HG02840 (cell line): ENCODE data around the gene CEMIP2.
"Not testable (repeated sequence)": the region's sequence is repeated elsewhere in the genome, so short reads cannot be mapped to it uniquely, and the experiment has no call there.

Experiments
- ATAC-seq: cut with Tn5 transposase; IDR thresholded peaks from one replicate; pipeline ENCODE4 v1.9.1; 2021; ENCODE audit warnings: mild to moderate bottlenecking, moderate library complexity, moderate number of reproducible peaks; ENCODE audit not compliant: unreplicated experiment, low FRiP score

CEMIP2 gene

DNA sequence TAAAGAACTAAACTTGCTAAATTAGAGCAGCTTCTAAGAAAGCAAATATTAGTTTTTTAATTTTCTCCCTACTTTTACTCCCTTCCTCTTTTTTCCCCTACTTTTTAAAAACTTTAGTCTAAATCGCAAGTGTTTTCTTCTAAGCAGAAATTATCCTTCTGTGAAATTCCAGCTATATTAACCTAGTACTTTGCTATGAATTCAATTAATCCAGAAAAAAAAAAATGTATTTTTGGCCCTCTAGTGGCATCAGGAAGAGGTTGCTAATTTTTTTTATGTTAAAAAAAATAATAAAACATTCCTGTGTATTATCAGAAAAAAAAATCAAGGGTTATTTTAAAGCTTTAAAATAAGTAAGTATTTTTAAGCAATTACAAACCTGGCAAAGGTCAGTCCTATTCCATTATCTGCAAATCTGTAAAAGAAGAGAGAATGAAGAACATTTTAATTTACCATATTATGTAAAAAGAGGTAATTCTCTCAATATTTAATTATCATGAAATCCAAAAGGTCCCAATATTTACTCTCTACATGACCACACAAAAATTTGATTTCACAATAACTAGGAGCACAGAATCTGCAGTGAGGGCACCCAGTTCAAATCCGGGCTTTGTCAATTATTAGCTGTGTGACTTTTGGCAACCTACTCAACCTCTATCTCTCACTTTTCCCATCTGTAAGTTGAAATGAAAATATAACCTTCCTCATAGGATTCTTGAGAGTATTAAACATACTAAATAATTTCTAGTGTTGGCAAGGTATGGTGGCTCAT lies 52.0 kb downstream of the CEMIP2 start:
- no peak for ATAC-seq

DNA sequence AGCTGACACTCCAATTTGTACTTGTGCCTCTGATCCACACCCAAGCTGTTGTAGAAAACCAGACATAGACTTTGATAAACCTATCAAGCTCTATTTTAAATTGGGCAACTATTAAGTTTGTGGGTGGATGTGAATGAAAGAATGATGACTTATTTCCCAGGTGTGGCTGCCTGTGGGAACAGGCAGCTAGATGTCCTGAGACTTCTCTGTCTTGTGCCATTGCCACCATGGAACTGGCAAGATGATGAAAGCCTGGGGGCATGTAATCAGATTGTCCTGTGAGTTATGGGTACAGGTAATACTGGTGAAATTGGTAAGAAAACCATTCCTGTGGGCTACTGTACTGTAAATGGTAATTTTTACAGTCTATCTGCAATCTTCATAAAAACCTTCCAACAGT lies 57.5 kb downstream of the CEMIP2 start:
- no peak for ATAC-seq

DNA sequence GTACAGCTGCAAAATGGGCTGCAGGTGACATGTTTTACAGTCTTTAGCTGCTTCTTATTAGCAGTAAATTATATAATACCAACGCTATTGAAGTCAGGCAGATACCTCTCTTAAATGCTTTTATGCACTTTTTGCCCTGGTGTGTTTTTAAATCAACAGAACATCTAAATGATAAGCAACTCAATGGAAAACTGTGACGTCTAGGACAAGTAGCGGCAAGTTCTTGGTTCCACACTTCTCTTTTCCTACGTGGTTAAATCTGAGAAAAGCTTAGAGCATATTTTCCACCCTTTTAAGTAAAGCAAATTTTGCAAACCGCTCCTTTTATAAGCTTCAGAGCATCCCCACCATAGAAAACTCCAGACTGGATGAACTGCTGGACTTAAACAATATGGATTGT lies 58.1 kb downstream of the CEMIP2 start:
- no peak for ATAC-seq

DNA sequence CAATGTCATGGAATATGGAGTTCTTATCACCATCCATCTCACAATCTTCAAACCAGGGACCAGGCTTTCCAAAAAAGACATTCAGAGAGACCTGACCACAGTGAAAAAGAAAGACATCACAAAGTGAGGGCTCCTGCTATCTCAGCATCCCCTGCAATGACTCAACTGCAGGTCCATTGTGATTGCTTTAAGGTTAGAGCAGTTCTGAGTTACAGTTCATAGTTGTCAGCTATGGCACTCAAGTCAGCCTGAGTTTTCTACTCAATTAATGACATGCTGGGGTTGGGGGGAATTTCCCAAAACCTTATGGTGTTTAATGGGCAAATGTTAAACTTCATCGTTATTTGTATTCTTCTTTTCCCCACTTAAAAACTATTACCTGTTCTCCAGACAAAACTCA lies 58.9 kb downstream of the CEMIP2 start:
- ATAC-seq, result no peak

DNA sequence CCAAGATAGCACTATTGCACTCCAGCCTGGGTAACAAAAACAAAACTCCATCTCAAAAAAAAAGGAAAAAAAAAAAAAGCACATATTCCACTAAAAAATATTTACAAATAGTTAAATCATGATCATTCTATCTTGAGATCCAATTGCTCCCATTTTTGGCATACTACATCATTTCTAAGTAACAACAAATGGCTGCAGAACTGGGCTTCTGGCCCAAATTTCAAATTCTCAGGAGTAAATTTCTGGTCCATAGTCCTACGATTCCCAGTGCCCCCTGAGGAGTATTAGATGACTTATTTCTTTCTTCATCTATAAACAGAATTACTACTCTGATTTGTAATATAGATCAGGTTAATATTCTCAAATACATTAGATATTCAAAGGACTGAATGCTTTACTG lies 62.1 kb downstream of the CEMIP2 start:
- ATAC-seq, result no peak

DNA sequence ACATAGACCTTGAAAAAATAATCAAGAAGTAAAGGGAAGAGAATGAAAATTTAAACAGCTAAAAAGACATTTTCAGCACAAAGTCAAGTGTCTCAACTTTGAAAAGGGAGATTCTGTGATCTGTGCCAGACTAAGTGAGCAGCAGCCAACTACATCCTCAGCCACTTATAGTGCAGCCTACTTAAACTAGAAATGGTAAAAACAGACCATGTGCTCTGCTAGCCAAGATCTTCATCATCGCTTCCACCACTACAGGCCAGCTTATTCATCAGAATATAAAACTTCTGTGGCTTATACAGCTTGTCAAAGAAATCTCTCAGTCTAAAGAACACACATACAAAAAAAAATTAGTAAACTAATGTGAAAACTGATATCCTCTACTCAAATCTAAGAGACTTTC lies 63.5 kb downstream of the CEMIP2 start:
- ATAC-seq, result no peak

DNA sequence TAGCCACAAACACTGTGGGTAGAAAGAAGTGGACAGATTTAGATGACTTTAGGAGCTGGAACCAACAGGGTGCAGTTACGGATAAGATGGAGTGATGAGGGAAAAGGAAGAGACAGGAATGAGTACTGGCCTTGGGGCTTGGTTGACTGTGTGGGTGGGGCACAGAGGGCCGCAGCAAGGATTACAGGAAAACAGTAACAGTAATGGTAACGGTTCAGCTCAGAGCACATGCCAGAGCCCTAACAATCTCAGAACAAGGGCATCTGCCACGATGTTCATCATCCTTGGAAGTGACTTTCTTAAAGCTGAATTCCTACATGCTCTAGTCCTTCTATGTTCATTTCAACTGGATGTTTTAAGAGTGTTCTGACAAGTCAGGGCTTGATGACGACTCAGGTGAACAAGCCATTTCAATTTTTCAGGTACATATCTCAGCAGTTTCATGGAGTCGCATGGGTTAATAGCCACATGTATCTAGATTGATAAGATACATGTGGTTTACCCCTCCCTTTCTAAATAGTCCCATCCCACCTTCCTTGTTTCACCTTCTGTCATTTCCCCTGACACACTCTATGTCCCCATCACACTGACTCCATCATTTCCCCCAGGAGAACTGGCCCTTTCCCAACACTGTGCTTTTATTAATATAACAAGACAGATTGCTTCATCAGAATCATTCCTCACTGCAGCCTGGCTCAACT lies 65.0 kb downstream of the CEMIP2 start:
- ATAC-seq, result no peak

DNA sequence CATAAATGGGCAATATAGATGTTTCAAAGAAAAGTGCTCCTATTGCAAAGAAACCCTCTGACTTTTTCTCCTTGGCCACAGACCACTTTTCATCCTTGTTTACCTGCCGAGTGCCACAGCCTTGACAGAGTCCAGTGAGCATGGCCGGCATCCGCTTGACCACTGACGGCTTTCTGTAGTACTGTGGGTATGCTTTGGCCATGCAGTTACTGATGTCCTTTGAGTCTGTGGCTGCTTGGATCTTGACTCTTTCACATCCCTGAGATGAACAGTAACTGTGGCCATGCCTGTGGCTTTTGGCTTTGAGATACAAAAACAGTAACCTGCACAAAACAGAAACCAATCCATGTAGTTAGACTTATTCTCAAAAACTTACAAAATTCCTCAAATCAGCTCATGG lies 70.4 kb downstream of the CEMIP2 start:
- ATAC-seq, result no peak

DNA sequence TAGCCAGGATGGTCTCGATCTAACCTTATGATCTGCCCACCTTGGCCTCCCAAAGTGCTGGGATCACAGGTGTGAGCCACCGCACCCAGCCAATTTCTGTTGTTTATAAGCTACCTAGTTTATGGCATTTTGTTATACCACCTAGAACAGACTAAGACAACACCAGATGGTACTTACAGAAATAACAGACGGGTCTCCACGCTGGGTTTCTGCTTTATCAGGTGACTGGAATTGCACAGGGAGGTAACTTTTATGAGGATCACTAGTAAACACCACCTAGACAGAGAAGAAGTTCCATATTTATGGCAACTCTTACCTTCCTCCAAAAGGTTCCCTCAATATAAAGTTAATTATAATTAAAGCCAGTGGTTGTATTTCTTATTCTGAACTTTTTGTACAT lies 74.0 kb downstream of the CEMIP2 start:
- ATAC-seq, result no peak

DNA sequence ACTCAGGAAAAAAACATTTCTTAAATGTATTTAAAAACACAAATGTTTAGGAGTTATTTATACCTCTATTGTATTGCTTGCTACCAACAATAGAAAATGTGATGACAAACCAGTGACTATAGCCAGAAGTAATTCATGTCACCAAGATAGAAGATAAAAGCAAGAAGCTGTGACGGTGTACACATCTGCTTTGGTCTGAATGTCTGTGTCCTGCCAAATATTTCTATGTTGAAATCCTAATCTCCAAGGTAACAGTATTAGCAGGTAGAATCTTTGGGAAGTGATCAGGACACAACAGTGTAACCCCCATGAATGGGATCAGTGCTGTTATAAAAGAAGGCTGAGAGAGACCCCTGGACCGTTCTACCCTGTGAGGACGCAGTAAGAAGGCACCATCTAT lies 74.7 kb downstream of the CEMIP2 start:
- ATAC-seq, result no peak

DNA sequence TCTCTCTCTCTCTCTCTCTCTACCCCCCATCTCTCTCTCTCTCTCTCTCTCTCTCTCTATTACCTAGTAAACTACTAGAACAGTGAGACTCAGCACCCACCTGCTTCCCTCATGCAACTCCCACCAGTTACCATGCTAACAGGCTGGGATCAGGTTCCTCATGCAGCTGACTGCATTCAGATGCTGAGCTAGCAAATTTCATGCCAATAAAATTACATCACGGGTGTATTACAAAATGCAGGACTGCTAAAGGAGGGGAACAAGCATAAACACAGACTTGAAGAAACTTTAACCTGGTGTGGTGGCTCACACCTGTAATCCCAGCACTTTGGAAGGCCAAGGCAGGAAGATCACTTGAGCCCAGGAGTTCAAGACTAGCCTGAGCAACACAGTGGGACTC lies 76.0 kb downstream of the CEMIP2 start:
- ATAC-seq, result no peak

DNA sequence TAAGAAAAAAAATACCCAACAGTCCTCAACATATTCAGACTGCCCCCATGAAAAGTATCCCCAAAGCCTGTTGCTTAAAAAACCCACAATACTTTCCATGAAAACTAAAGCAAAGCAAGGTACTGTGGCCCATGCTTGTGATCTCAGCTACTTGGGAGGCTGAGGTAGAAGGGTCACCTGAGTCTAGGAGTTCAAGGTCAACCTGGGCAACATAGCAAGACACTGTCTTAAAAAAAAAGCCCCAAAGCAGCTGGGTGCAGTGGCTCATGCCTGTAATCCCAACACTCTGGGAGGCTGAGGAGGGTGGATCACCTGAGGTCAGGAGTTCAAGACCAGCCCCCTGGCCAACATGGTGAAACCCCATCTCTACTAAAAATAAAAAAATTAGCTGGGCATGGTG lies 76.7 kb downstream of the CEMIP2 start:
- not testable (repeated sequence) for ATAC-seq

DNA sequence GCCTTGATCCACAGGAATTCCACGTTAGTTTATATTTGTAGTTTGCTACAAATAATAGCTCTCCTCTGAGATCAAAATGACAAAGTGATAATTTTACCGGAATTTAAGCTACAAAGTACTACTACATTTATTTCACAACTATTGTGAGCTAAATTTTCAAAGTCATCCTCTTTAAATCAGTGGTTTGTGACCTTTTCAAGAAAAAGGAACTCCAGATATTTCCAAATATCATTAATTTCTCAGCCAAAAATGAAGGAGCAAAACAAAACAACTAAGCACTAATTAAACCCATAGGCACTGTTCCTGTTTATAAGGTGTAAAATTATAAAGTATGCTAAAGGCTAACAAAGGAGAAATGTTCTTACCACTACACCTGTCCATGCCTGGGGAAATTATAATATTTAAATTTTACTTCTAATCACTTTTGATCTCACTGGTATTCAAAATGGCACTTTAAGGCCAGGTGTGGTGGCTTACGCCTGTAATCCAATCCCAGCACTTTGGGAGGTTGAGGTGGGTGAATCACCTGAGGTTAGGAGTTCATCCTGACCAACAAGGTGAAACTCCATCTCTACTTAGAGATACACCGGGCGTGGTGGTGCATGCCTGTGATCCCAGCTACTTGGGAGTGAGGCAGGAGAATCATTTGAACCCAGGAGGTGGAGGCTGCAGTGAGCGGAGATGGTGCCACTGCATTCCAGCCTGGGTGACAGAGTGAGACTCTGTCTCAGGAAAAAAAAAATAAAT lies 77.5 kb downstream of the CEMIP2 start:
- no peak for ATAC-seq

DNA sequence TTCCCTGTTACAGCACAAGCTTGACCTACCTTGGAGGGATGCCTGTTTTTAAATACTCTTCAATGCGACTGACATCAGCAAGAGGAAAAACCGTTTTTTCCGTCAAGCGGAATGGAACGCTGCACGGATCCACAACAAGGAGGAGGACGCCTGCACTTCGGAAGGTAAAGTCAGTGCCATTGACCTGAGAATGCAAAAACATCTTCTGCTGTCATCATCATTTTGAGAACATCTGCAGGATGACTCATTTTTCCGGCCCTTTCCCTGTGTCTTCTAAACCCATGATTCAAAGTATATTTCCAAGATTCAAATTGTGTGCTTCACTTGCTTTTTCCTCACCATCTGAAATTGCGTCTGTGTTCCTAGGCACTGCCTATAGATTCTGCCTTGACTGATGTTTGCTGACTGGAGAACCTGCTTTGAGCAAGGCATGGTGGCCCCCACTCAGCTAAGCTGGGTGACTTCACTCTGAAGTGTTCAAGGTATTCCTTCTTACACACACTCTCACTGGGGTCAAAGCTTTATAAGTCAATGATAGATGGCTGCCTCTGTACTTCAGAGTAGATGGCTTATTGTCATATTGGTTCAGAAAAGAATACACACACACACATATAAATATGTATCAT lies 78.1 kb downstream of the CEMIP2 start:
- ATAC-seq, result no peak

DNA sequence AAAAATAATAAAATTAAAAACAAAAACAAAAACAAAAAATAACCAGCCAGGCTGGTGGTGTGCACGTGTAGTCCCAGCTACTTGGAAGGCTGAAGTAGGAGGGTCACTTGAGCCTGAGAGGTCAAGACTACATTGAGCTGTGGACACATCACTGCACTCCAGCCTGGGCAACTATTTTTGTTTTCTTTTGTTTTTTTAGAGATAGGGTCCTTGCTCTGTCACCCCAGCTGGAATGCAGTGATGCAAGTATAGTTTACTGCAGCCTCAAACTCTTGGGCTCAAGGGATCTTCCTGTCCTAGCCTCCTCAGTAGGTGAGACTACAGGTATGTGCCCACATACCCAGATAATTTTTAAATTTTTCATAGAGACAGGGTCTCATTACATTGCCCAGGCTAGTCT lies 80.6 kb downstream of the CEMIP2 start:
- no peak for ATAC-seq

DNA sequence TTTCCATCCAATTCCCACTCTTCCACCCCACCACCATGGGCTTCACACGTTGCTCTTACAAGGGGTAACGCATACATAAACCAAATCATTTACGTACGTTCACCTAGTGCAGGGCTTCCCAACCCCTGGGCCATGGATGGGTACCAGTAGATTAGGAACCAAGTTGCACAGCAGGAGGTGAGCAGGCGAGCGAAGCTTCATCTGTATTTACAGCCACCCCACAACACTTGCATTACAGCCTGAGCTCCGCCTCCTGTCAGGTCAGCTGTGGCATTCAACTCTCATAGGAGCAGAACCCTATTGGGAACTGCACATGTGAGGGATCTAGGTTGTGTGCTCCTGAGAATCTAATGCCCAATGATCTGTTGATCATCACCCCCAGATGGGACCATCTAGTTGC lies 82.3 kb downstream of the CEMIP2 start:
- no peak for ATAC-seq

DNA sequence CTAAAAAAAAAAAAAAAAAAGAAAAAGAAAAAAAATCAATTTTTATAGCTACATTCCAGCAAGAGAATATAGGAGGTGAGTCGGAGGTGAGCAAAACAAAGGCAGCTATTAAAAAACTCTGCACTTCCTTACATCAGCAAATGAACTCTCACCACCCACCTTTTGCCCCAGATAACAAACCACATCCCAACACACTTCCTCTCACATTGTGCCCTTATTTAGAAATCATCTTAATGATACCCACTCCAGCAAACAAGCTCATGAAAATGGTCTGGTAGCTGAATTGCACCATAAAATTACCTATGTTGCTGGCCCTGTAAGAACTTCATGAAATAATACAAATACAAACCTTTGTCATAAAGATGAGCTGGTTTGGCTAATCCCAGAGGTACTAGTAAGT lies 82.9 kb downstream of the CEMIP2 start:
- no peak for ATAC-seq

DNA sequence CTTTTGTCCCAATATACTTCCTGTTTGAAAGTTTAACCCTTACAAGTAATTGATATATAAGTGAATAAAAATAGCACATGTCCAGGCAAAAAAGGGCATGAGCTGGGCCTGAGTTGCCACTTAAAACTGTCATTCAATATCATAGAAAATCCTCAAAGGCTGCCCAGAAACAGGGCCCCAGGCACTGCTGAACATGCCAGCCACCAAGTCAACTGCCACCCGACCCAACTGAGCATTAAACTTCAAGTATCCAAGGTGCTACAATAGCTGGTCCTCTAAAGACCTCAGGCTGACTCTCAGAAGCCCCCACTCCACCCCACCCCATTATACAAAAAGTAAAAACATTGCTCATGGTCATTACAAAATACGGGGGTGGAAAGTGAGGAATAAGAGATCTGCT lies 83.7 kb downstream of the CEMIP2 start:
- no peak for ATAC-seq

DNA sequence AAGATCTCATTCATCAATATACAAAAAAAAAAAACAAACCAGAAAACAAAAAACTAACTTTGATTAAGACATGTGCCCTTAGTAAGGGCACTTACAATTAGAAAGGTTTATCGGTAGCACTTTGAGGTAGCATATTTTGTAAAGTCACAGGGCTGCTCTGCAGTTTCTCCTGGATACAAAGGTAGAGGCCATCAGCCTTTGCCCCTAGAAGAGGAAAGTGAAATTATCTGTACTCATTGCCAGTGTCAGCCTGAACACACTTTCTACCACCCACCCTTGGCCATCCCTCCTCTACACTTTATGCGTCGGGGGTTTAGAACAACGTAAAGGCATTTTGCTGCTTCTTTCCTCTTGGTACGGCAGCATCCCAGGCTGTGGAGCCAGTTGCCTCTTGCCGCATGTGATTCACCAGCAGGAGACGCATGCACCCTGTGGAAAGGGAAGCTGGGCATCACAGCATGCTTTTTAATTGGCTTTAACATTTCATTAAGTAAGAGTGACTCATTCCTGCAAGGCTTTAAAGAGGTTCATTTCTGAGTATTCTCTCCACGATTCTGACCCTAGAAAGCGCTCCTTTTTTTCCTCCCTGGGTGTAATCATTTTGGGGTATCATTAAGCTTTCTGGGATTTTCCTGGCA lies 84.6 kb downstream of the CEMIP2 start:
- ATAC-seq, result no peak

DNA sequence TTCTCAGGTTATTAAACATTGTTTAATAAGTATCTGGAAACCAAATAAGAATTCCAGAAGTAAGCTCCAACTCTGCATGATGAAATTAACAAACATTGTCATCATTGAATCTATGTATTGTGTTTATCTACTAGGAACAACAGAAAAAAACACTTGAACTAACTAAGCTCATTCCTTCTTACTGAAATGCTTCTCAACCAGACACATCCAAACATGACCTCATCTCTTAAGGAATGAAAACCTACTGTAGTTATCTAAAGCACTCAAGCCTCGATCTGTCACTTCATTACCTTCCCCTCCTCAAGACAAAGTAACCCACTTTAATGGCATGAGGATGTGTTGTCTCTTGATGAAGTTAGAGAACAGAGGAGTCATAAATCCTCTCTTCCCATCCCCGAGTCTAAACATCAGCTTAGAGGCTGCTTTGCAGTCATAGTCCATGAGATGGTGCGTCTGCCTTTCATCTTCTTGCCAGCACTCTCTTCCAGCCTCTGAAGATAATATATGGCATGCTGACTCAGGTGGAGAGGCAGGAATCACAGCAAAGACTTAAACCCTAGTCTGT lies 86.5 kb downstream of the CEMIP2 start:
- ATAC-seq, result no peak
